ENCODE data around the gene ZFYVE27.

Gene ZFYVE27

DNA sequence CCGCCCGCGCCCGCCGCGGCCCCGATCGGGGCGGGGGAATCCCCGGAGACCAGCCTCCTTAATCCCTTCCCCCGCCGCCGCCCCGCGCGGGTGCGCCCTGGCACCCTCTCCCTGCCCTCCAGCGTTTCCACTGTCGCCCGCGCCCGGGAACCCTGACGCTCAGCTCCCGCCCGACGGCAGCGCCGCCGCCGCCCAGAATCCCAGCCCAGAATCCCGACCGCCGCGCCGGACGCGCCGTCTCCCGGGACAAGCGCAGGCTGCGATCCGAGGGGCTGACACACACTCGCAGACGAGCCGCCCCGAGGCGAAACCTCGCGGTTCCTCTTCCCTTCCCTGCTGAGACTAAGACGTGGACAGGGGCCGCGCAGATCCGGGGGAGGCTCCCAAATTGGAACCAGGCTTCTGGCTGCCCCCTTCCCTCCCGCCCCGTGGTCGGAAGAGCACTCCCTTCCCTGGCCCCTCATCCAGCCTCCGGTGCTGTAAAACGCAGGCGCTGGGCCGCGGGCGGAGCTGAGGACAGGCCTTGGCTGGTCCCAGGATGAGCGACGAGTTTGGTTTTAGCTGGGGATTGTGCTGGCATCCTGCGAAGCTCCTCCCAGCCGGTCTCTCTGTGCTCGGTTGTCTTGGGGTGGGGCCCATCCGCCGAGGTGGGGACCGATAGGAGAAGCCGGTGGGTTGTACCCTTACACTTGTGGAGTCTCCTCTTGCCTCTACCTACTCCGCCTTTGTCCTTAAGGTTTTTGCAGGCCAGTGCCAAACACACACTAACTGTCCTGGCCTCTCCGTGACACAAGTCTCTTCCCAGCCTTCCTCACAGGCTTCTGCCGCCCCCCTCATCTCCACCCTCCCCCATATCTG lies 22.3 kb upstream of the ZFYVE27 start:
- peak; percentile 87 for DNase-seq

- DNase-seq = no peak
These were observed 21.6 kb upstream of the ZFYVE27 start for GRCh38 chr10:97715259-97715874.

GRCh38 chr10:97717627-97718026 lies 19.3 kb upstream of the ZFYVE27 start:
- DNase-seq = no peak

GRCh38 chr10:97718178-97718577 lies 18.8 kb upstream of the ZFYVE27 start:
- DNase-seq = no peak

- DNase-seq = no peak
These were observed 18.2 kb upstream of the ZFYVE27 start for GRCh38 chr10:97718659-97719142.

- DNase-seq = no peak
These were observed 17.3 kb upstream of the ZFYVE27 start for GRCh38 chr10:97719602-97720001.

- no peak for DNase-seq
These were observed 14.8 kb upstream of the ZFYVE27 start for GRCh38 chr10:97721871-97722780.

DNA sequence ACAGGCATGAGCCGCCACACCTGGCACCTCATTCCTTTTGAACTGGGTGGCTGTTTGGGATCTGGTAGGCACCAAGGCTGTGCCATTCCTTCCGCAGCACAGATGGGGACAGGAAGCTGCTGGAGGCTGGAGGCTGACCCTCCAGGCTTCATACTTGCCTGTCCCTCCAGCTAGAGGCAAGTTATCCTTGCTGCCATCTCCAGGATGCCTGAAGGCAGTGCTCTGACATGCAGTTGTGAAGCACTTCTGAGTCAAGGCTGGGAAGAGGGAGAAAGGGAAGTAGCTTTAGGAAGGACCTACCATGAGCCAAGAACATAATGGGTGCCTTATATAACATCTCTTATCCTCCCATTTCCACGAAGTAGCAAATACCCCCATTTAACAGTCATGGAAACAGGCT lies 13.9 kb upstream of the ZFYVE27 start:
- DNase-seq = no peak

DNA sequence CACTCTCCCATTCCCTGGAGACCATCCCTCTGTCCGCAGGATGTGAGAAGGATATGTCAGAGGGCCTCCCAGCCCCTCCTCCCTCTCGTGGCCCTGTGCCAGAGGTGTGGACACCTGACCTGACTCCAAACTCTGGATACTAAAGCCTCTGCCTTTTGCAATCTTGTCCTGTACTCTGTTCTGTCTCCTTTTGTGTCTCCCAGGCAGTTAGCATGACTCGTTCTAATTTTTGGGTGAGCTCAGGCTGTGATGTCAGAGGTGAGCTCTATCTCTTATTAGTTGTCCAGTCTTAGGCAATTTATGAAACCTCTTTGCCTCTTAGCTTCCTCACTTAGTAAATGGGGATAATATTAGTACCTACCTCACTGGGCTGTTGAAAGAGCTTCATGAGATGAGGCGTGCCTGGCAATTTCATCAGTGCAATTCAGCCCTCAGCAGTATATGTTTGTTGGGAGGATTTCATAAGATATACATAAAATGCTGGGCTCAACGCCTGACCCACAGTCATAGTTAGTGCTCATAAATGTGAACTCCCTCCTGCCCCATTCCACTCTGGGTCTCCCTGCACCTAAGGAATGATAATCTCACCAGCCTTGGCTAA lies 12.5 kb upstream of the ZFYVE27 start:
- DNase-seq = no peak

GRCh38 chr10:97726636-97727178 lies 10.2 kb upstream of the ZFYVE27 start:
- DNase-seq = no peak

DNA sequence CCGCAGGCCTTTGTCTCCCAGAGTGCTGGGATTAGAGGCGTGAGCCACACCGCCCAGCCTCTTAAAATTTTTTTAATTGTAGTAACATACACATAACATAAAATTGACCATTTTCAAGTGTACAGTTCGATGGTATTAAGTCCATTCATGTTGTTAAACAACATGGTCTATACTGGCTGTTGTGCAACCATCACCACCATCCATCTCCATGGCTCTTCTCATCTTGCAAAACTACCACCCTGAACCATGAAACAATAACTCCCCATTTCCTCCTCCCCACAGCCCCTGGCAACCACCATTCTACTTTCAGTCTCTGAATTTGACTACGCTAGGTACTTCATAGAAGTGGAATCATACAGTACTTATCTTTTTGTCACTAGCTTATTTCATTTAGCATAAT lies 7.9 kb upstream of the ZFYVE27 start:
- DNase-seq = no peak

GRCh38 chr10:97731346-97732051 lies 5.4 kb upstream of the ZFYVE27 start:
- peak; percentile 82 for DNase-seq

- DNase-seq = no peak
These were observed 4.9 kb upstream of the ZFYVE27 start for GRCh38 chr10:97732052-97732359.

DNA sequence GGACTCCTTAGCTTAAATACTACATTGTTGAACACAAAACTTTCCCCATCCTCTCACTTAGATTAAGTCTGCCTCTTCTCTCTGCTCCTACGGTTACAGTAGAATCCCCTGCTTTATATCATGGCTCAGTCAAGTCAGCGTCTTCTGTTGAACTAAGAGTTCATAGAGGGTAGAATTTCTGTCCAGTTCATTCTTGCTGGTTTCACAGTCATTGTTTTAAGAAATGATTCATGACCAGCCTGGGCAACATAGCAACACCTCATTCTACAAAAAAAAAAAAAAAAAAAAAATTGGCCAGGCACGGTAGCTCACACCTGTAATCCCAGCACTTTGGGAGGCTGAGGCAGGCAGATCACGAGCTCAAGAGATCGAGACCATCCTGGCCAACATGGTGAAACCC lies 3.7 kb upstream of the ZFYVE27 start:
- no peak for DNase-seq

- no peak for DNase-seq
These were observed 2.9 kb upstream of the ZFYVE27 start for GRCh38 chr10:97734021-97734420.

- DNase-seq = no peak
These were observed 476 bp upstream of the ZFYVE27 start for GRCh38 chr10:97736403-97736901.

- no peak for DNase-seq
These were observed 890 bp downstream of the ZFYVE27 start for GRCh38 chr10:97737770-97738265.

- no peak for DNase-seq
These were observed 1.7 kb downstream of the ZFYVE27 start for GRCh38 chr10:97738616-97739015.

- no peak for DNase-seq
These were observed 3.7 kb downstream of the ZFYVE27 start for GRCh38 chr10:97740613-97741012.

GRCh38 chr10:97743169-97743943 lies 6.4 kb downstream of the ZFYVE27 start:
- DNase-seq = no peak
